Activated CD4-positive, alpha-beta T cell treated with anti-CD3 and anti-CD28 coated beads for 1 hour (primary cell): ENCODE measurements around the gene RPTOR.
"Not testable (repeated sequence)": the region's sequence is repeated elsewhere in the genome, so short reads cannot be mapped to it uniquely, and the experiment has no call there.

ENCODE experiments used
- DNase-seq: peaks from one replicate; pipeline ENCODE4 v3.0.0-alpha.2; 2020

RPTOR gene

DNA sequence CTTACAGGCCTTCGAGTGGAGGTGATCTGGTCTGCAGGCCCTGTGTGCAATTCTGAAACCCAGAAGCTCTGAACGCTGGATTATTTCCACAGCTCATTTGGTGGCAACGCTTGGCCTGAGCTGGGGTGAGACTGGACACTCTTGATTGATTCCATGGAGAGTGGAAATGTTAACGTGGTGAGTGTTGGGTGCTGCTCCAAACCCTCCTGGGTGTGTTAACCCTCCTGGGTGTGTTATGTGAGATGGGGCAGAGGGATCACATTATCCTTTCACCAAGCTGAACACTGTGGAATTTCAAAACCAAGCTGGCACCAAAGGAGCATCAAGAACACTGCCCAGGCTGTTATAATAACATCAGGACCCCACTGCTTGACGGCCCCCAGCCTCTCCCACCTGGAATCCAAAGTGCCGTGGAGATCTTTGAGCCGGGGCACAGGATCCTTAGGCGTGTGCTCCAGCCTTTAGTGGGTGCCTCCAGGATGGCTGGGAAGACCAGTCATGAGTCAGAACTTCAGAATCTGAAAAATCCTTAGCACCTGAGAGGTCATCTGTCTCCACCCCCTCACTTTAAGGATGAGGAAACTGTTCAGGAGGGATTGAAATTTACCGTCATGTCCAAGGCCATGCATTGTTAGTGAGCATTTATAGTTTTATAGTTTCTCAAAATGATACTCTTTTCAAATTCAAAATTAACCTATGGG, 75.0 kb downstream of the RPTOR start:
- no peak for DNase-seq

GRCh38 chr17:80621335-80621996, 76.8 kb downstream of the RPTOR start:
- no peak for DNase-seq

DNA sequence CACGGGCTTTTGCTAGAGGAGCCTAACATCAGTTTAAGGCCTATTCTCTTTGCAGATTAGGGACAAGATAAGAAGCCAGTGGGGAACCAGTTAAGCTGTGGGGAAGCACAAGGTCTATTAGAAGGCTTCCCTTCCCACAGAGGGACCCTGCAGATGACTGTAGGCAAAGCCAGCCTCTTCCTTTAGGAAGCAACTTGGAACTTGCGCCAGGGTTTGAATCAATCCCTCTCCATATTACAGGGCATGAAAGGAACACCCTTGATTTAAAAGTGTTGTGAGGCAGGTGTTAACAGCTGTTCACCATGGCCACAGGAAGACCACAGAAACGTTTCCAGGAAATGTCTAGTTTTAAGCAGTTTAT, 77.3 kb downstream of the RPTOR start:
- DNase-seq: no peak

DNA sequence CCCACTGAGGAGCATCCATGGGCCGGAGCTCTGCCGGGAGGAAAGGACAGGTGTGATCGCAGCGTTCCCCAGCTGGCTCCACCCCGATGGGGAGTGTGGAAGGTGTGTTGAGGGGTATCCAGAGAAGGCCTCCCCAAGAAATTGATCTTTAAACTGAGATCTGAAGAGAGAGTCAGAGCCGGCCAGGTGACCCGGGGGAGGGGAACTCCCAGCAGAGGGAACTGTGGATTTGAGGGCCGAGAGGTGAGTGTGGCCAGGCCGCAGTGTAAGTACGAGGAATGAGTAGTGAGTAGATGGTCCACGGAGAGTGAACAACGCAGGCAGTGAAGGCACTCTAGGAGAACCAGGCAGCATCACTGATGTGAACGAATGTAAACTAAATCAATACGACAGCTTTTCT, 80.2 kb downstream of the RPTOR start:
- DNase-seq: no peak

GRCh38 chr17:80625627-80626026, 81.0 kb downstream of the RPTOR start:
- DNase-seq: no peak

GRCh38 chr17:80628881-80629280, 84.2 kb downstream of the RPTOR start:
- not testable (repeated sequence) for DNase-seq

DNA sequence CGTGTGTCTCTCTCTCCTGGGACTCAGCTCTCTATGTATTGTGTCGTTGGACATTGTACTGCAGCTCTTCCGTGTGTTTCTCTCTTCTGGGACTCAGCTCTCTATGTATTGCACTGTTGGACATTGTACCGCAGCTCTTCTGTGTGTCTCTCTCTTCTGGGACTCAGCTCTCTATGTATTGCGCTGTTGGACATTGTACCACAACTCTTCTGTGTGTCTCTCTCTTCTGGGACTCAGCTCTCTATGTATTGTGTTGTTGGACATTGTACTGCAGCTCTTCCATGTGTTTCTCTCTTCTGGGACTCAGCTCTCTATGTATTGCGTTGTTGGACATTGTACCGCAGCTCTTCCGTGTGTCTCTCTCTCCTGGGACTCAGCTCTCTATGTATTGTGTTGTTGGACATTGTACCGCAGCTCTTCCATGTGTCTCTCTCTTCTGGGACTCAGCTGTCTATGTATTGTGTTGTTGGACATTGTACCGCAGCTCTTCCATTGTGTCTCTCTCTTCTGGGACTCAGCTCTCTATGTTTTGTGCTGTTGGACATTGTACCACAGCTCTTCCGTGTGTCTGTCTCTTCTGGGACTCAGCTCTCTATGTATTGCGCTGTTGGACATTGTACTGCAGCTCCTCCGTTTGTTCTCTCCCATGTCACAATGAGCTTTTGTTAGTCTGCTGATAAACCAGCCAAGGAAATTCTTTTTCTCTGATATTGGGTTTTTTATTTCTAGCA, 84.8 kb downstream of the RPTOR start:
- no peak for DNase-seq

DNA sequence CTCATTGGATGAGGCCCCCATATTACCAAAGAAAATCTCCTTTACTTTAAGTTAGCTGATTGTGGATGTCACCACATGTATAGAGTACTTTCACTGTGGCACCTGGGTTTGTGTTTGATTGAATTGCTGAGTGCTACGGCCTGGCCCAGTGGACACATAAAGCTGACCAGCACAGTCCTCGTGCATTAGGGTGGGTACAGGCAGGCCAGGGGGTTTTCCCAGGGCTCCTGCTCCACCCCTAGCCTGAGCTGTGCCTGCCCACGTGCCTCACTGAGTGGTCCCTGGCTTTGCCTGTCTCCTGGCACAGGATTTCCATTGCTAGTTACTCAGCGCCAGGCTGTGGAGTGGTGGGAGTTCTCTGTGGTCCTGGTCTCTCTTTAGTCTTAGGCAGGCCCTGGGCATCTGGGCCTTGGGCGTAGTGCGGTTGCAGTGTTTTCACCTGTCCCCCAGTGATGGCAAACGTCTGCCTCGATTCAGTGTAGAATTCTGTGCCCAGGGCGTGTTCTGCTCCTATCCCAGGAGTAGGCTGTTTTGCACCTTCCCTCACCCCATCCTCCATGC, 86.0 kb downstream of the RPTOR start:
- DNase-seq: no peak

GRCh38 chr17:80631142-80632045, 86.8 kb downstream of the RPTOR start:
- DNase-seq: no peak

- no peak for DNase-seq
Observed at GRCh38 chr17:80632046-80632581, 87.5 kb downstream of the RPTOR start.

DNA sequence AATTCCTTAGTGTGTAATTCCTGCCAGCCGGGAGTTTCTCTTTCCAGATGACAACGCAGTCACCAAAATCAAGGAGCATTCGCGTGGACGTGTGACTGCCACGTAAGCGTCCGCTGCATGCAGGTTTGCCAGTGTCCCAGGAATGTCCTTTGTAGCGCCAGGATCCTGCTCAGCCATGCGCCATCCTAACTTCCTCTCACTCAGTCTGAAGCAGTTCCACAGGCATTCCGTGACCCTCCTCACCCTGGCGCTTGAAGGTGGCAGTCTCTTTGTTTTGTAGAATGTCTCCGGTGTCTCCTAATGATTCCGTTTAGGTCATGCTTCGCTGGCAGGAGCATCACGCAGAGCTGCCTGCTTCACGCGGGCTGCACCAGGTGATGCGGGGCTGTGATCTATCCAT, 88.6 kb downstream of the RPTOR start:
- no peak for DNase-seq

DNA sequence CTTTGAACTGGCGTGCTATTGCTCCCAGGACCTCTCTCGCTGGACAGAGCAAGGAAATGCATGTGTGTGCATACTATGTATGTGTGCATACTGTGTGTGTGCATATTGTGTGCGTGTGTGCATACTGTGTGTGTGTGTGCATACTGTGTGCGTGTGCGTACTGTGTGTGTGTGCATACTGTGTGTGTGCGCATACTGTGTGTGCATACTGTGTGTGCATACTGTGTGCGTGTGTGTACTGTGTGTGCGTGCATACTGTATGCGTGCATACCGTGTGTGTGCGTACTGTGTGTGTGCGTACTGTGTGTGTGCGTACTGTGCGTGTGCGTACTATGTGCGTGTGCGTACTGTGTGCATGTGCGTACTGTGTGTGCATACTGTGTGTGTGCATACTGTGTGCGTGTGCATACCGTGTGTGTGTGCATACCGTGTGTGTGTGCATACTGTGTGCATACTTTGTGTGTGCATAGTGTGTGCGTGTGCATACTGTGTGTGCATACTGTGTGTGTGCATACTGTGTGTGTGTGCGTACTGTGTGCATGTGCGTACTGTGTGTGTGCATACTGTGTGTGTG, 89.4 kb downstream of the RPTOR start:
- DNase-seq: no peak

GRCh38 chr17:80636361-80637018, 91.9 kb downstream of the RPTOR start:
- DNase-seq: no peak

DNA sequence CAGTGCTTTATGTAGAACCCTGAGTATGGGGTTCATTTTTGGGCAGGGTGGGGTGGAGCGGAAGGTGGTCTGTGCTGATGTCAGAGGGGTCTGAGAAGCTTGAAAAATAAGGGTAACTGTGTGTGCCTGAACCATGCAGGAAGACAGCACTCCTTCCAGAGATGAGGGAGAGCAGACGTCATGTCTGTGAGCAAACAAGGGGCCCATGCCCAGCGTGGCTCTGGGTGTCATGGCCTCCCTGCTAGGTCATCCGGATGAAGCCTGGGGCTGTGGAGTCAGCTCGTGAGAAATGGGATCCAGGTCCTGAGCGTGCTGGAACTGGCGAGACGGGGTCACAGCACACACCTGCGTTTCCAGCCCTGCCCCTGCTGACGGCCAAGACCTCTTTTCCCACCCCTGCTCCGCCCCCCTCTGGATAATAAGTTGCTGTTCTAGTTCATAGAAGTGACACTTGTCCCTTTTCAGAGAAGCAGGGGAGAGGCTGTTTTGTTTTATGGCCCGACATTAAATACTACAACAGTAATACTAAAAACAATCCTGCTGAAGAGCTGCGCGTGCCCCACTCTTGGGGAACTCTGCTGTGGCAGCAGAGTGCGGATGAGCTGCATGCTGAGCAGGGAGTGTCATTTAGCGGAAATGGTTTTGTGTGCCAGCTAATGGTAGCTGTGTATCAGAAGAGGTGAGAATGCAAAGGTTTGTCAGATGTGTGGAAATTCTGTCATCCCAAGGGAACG, 92.6 kb downstream of the RPTOR start:
- no peak for DNase-seq

DNA sequence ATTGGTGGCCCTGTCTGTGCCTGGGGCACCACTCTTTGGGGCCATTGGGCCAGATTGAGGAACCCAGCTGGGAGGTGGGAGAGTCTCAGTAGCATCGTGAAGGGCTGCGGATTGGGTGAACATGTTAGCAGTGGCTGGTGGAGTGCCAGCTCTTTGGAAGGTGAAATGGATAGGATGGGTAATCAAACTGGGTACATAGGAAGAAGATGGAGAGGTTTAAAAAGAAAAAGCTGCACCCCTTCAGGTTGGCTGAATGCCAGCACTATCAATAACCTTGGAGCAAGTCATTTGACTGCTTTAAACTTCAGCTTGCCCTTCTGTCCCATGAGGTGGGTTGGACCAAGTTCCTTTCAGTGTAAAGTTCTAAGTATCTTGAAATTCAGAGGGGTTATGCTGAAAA, 95.0 kb downstream of the RPTOR start:
- DNase-seq: no peak

GRCh38 chr17:80640366-80641084, 95.9 kb downstream of the RPTOR start:
- DNase-seq: no peak

DNA sequence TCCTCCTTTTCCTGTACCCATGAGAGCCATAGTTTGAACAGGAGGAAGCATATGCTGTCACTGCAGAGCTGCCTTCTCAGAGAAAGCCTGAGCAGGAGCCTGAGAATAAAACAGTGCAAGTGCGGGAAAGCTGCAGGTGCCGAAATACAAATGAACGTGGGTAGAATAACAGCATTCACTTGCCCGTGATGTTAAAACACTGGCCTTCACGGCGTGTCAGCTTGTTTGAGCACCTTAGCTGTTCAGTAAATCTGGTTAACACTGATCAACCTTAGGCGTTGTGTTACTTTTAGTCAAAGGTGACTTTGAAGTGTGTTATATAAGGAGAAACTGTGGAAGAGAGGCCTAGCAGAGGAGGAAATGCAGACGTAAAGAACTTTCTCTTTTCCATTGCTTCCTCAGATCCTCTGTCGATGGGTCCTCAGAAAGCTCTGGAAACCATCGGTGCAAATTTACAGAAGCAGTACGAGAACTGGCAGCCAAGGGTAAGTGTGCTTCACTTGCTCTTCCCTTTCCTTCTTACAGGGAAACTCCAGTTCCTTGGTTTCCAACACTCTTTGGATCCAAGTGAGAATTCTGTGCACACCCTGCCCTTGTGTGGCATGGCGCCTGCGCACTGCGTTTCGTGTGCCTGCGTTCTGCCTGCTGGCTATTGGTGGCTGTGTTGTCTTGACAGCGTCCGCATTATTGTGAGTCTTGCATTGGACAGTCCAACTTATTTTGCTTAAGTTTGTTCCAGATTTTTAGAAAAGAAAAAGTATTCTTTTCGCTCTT, 98.9 kb downstream of the RPTOR start:
- DNase-seq: no peak

DNA sequence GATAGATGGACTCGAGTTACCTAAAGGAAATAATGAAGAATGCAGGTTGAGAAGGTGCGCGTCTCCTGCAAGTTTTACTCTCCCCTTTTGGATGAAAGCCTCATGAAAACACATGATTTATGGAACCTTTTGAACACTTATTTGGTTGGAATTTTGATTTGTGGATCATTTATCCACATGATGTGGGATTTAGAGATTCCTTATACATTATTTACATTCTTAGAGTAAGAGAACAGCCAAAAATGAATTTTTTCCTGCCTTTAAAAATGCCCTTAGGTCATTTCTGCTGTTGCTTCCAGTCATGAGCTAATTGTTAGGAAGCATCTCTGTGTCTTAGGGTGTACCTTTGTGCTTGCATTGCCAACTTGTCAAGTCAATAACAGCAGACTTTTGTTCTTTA, 99.9 kb downstream of the RPTOR start:
- DNase-seq: no peak

GRCh38 chr17:80645706-80646325, 101.2 kb downstream of the RPTOR start:
- no peak for DNase-seq
